NCI-H1930 (cell line): ENCODE data around the gene EDN2.

Source experiments
- DNase-seq, 2 experiments: peaks; one replicate each; lab custom pipeline; 2025; lab: John Stamatoyannopoulos, UW

EDN2 gene

DNA sequence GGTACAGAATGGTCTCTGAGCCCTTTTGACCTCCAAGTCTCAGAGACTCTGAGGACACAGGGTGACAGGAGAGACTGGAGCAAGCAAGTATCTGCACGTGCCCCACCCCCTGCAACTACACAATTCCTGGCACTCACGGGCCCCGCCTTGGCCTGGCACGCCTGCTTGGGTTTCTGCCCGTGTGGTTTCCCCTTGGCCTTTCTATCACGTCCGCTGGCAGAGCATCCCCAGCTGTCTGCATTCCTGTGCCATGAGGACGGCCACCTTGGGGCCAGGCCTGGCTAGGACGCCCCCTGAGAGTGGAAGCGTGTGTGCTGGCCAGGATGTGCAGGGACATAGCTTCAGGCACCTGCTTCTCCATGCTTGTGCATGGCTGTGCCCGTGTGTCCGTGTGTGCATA, 14.3 kb upstream of the EDN2 start:
- no peak for DNase-seq

DNA sequence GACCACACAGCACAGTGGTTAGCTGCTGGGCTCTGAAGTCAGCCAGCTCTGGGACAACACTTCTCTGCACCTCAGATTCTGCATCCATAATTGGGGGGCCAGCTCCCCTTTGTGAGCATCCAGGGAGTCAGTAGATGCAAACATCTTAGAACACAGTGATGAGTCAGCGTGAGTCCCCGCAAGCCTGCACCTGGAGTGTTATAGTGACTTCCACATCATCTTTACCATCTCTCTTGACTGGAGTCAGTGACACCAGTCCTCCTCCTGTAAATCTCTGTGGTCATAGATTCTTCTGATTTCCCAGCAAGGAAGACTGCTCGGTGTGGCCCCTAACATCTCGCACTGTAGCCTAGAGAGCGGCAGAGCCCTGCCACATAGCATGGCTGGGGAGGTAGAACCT, 13.9 kb upstream of the EDN2 start:
- no peak for DNase-seq

DNA sequence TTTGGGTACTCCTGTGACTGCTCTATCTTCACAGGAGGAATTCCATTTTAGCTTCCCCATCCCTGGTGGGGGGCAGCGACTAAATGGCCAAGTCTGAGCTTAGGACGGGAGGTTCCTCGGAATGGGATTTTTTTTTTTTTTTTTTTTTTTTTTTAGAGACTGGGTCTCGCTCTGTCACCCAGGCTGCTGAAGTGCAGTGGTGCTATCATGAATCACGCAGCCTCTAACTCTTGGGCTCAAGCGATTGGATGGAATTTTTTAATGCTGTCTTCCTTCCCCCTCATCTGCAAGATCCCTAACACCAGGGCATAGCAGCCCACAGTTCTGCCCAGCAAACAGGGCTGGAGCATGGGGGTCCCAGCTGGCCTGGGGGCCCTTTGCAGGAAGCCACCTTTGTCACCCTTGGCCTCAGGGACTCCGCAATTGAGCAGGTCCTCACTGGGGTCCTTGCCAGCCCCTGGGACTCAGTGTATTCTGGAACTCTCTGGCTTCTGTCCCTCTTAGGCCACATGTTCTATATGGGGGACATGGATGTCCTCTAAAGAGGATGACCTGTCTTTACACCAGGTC, 13.1 kb upstream of the EDN2 start:
- DNase-seq: no peak

DNA sequence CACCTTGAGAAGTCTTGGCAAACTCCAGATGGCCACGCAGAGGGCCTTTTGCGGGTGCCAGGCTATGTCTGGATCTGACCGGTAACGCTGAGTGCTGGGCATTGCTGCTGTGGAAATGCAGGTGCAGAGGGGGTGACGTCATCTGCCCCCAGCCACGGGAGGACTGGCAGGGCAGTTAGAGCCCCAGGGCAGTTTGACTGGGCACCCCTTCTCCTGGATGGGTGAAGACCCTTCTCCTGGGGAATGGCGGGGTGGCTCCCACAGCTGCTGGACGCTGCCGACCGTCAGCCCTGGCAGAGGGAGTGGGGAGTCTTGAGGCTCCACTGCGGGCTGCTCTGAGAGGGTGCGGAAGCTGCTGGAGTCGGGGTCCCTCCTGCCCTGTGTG, 12.6 kb upstream of the EDN2 start:
- DNase-seq: no peak

DNA sequence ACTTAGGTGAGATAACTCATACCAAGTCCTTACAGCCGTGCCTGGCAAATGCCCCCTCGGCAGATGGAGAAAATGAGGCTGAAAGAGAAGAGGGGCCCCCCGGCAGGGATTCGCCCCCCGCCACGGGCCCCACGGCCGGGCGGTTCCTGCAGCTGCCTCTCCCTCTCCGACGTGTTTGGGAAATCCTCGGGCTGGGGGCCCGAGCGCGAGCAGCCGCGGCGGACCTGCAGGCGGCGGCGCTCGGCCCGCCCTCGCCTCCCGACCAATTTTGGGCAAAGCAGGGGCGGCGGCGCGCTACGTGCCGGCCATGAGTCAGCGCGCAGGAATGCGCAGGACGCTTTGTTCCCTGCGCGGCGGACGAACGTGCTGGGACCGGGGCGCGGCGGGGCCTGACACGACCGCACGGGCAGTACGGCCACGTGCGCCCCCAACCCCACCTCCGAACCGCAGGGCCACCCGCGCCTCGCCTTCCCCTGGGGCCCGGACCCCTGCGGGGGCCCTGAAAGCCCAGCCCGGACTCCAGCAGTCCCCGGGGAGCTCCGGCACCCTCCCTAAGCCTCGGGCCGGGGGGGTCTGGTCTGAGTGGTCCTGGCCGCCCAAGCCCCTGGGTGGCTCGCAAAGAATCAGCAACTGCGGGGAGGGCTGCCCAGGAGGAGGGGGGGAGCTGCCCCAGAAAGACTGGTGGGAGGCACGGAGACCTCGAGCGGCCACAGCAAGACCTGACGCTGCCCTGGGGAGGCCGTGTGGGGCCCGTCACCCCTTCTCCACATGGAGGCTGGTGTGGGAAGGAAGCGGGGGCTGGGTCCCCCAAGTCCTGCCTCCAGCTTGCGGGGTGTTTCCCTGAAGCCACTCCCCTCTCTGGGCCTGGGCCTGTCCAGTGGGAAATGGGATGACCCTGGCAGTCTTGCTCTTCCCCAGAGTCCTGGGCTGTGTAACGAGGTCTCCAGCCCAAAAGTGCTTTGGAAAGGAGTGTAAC, 11.9 kb upstream of the EDN2 start:
- DNase-seq: peak; percentile 6 to 39

DNA sequence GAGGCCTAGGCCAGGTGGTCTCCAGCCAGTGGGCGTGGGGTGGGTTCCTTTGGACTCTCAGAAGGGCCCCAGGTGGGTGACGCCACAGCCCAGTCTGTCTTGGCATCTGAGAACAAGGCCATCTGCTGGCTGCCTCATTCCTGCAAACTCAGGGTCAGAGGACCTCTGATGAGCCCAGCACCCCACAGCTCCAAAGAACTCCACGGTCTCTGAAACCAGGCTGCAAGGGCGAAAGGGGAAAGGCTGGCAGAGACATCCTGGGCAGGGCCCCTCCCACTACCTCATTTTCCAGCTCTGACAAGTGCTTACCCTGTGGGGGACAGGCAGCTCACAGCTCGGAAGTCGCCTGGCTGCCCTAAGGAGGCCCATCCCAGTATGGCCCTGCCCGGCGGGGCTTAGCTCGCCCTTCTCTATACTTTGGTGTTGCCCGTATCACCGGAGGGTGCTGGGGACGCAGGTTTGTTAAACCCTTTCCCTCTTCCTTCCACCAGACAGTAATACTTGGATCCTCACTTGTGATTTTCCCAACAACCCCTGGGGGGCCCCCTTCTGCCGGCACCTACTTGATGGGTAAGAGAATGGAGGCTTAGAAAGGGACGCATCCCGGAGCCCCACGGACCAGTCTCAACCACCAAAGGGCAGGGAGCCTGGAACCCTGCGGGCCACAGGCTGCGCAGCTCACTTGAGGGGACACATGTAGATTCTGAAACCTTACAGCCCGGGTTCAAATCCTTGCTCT, 10.9 kb upstream of the EDN2 start:
- peak in 1 of 2 experiments; percentile 4 for DNase-seq

DNA sequence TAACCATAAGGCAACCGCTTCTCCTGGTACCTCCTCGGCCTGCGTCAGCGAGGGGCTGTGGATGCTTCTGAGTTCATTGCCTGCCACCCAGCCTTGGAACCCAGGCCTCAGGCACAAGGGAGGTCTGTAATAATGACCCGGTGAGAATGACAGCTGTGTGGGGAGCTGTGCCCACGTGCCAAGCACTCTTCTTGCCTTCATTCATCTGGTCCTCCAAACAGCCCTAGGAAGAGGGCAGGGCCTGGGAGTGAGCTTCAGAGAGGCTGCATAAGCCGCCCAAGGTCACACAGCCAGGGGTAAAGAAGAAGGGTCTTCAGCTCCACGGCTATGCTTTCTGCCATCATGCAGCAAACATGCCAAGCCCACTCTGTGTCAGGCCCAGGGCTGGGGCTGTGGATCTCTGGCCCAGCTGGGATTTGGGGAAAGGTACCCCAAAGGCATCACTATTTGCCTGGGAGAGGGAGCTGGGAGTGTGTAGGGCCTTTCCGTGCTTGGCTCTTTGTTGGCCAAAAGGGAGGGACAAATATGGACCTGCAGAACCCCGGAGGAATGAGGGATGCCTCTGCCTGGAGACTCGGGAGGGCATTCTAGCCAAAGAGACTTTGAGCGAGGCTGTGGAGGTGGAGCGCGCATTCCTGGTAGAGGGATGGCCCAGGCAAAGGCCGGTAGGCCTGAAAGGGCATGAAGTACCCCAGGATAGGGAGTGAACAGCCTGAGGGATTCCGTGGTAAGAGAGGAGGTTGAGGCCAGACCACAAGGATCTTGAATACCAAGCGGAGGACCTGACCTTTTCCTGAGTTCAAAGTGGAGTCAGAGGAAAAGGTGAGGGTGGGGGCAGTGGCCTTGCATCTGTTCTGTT, 10.1 kb upstream of the EDN2 start:
- DNase-seq: no peak

DNA sequence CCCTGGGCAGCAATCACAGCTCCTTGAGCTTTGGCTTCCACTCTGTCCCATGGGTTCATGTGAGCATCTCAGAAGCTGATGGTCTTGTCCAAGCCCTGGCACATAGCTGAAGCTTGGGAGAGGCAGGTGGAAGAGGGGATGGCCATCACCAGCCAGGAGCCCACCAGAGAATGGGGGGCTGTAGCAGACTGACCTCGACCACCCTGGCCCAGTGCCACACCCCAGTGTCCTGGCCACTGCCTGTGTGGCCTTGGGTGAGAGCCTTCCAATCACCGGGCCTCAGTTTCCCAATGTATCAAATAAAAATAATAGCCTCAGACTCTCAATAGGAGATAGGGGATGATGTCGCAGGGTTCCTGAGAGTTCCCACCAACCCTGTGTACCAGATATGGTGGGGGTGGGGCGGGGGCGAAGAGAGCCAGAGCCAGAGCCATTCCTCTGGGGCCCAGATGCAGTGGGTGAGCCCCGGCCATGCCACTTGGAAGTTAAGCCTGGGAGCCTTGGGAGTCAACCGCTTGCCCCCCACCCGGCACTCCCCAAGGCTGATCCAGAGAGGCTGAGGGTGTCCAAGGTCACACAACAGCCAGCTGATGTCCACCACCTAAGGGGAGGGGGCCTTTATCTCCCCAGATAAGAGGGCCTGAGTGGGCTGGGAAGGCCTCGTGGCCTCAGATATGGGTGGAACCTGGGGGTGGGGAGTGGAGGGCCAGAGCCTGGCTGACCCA, 9.3 kb upstream of the EDN2 start:
- DNase-seq: no peak

DNA sequence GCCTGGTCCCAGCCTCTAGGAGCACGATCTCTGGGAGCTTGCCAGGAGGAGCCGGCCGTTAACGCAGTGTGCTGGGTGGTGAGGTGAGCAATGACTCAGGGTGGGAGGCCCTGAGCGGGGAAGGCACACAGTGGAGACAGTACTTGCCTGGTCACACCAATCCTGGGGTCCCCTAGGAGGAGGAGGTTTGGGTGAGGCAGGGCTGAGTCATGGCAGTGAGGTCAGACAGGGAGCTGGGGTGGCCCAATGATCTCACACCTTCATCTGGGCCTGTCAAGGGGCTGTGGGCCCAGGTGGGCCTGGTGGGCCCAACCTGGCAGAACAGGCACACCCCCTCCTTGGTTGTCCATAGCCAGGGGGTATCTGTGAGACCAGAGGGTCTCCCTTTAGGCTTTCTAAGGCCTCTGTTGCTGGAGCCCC, 8.6 kb upstream of the EDN2 start:
- no peak for DNase-seq

DNA sequence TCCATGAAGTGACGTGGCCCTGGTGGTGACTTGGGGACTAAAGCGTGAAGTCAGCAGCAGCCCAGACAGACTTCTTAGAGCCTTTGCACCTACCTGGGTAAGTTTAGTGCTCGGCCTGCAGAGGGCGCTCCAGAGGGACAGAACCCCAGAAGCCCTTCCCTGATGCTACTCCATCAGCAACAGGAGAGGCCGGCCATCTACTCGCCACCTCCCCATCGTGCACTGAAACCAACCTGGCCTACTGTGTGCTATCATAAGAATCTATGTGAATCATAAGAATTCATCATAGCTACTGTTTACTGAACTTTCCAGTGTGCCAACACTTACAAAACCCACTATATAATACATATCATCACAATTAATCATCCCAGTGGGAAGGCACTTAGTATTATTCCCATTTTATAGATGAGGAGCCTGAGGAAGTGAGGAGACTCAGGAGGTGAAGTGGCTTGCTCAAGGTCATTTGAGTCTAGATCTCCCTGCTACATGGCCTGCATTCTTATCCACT, 7.9 kb upstream of the EDN2 start:
- peak in 1 of 2 experiments; percentile 20 for DNase-seq

DNA sequence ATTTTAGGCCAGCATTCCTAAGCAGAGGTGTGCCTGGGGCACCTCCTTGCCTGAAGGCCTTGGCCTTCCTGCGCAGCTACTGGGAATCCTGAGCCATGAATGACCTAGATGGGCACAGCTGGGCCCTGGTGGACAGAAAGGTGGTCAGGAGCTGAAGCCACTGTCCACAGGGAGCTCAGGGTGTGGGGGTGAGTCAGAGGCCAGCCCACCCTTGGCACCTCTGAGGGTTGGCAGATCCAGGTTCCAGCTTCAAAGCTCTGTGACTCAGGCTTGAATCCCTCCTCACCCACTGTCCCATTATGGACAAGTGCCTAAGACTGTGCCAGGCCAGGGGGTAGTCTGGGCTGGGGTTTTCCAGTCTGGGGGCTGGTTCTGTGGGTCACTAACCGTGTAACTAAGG, 6.4 kb upstream of the EDN2 start:
- DNase-seq: no peak

DNA sequence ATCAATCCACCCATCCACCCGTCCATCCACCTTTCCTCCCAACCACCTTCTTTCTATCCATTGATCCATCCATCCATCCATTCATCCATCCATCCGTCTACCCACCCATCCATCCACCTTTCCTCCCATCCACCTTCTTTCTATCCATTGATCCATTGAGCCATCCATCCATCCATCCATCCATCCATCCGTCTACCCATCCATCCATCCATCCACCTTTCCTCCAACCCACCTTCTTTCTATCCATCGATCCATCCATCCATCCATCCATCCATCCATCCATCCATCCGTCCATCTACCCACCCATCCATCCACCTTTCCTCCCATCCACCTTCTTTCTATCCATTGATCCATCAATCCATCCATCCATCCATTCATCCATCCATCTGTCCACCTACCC, 5.1 kb upstream of the EDN2 start:
- DNase-seq: no peak

DNA sequence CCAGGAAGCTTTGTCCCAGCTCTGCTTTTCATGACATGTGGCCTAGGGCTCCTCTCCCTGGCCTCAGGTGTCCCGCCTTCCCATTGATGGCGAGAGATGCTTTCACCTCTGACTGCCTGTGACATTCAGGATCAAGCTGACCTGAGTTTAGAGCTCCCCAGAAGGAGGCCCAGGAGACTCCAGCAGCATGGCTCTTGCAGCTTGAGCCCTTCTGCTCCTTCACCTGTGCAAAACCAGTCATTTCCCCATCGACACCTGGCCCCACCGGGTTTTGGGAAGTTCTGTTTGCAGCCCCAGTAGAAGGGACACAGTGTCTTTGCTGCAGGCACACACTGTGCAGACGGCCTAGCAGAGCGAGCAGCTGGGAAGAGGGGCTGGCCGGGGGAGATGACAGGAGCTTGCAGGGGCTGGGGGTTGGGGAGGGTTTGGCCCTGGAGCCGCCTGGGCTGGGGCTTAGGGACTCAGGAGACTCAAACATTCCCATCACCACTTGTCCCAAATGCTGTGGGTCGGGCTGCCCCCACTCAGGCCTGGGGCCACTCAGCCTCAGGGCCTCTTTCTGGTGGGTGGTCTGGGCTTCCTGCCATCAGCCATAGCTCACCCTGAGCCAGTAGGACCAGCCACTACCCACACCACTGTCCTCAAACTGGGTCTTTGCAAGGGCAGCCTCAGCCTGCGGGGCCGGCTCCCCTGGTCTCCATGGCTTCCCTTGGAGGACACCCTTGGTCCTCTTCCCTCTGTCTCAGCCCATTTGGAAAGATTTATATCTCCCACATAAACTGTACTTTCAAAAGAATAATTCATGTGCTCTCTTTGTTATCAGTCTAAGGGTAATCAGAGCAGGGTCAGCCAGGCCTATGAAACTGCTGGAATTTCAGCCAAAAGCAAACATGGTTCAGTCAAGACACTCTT, 3.8 kb upstream of the EDN2 start:
- DNase-seq: no peak

DNA sequence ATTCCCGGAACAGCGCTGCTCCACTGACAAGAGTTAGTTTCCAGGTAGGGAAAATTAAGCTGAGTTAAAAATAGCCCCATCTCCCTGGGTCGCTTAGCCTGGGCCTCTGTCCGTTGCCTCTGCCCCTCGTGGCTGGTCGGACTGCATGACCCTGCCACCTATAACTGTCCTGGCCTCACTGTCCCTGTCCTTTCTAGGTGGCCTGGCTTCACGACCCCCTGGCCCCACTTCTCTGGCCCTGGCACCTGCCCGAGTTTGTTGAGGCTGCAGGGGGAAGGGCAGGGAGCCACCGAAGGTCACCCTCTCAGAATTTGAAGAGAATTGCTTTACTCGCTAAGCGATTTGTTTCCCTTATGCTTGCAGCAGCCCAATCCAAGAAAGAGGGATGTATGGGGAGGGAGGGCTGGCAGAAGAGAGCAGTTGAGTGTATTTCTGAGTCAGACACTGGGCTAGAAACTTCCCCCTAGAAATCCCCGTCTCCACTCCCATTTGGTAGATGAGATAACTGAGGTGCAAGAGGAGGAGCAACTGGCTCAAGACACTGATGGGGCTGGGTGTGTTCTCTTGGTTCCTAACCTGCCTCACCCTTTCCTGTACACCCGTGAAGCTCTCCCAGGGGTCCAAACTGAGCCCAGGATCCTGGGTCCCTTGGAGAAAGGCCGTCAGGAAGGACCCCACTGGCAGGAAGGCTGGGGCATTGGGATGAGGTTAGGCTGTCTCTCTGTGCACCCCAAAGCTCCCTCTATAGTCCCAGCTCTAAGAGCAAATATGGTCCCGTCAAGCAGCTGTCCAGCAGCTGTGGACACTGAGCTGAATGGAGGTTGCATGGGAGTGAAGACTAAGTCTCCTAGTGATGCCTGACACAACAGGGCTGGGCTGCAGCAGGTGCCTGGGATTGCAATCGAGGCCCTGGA, 2.9 kb upstream of the EDN2 start:
- DNase-seq: no peak

DNA sequence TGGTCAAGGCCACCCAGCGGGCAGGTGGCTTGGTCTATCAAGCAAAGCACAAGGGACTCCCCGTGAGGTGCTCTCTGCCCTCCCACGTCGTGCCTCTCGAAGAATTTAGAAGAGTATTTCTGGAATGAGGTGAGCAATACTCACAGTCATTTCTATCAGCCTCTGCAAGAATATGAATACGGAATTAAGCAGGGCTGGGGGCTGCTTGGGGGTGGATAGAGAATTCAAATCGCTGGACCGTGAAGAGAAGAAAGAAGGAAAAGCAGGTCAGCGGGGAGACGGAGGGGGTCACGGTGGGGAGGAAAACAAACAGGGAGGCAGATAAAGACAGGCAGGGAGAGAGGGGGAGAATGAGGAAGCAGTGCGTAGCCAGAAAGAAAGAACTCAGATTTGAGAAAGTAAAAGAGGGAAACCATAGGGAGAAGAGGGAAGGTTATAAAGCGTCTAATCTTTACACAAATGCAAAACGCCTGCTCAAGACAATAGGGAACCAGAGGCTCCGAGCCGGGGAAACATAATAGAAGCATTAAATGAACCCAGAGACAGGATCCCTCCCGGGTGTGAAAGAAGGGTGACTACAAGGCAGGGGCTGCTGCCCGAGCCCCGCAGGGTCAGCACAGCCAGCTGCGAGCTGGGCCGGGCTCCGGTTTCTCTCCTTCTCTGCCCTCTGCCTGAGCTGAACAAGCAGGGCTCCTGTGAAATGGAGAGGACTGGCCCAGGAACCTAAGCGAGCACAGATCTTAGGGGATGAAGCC, 2.1 kb upstream of the EDN2 start:
- no peak for DNase-seq

DNA sequence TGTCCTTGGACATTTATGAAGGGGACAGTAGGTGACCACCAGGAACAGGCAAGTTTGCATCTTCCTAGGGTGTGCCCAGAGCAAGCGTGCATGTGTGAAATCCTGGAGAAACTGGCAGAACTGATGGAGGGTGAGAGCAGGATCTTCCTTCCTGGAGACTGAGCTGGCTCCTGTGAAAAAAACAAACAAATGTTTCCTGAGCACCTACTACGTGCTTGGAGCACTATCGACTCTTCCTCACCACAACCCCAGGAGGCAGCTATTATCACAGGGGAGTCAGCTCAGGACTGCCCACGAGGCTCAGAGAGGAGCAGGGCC, 1.5 kb upstream of the EDN2 start:
- DNase-seq: no peak

DNA sequence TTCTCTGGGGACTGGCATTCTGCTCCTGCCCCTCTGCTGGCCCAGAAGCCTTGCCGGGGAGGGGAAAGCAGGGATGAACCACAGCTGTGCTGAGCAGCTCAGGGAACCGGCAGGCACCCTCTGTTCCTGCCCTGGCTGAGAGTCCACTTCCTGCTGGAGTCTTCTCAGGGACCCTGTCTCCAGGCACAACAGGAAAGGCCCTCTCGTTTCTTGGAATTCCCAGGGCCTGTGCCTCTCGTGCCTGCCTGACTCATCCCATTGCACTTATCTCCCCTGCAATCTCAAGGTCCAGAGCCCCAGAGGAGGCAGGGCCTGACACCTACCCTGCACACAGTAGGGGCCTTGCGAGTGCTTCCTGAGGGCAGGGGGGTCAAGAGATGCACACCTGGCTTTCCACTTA, 1.1 kb upstream of the EDN2 start:
- DNase-seq: no peak

DNA sequence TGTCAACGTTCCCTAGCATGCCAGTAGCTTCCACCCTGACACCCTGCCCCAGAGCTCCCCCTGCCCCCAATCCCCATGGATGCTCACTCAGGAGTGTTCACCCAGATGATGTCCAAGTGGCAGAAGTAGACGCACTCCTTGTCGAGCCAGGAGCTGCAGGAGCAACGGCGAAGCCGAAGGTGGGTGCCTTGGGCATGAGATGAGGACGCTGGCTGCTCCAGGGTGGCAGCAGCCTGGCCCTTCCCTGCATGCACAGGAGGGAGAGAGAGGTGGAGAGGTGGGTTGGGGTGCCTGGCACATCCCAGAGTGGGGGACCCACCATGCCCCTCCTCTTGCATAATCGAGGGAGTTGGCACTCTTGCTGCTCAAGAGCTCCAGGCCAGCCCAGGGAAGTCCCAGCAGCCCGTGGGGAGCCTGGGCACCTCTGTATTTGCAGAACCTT, 502 bp downstream of the EDN2 start:
- DNase-seq: no peak
